GM12872 (cell line): Measurements from ENCODE around the gene EEFSEC.

Experiments
- TF ChIP-seq, protein P1 (sequence below): IDR thresholded peaks from 3 replicates; pipeline ENCODE4 v1.5.1; 2011; ENCODE audit warnings: low read depth, mild to moderate bottlenecking, low read length, moderate library complexity; ENCODE audit not compliant: insufficient read depth

Gene EEFSEC

GRCh38 chr3:128312271-128312670 lies 159.0 kb downstream of the EEFSEC start:
- TF ChIP-seq, protein P1, sequence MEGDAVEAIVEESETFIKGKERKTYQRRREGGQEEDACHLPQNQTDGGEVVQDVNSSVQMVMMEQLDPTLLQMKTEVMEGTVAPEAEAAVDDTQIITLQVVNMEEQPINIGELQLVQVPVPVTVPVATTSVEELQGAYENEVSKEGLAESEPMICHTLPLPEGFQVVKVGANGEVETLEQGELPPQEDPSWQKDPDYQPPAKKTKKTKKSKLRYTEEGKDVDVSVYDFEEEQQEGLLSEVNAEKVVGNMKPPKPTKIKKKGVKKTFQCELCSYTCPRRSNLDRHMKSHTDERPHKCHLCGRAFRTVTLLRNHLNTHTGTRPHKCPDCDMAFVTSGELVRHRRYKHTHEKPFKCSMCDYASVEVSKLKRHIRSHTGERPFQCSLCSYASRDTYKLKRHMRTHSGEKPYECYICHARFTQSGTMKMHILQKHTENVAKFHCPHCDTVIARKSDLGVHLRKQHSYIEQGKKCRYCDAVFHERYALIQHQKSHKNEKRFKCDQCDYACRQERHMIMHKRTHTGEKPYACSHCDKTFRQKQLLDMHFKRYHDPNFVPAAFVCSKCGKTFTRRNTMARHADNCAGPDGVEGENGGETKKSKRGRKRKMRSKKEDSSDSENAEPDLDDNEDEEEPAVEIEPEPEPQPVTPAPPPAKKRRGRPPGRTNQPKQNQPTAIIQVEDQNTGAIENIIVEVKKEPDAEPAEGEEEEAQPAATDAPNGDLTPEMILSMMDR: no peak

DNA sequence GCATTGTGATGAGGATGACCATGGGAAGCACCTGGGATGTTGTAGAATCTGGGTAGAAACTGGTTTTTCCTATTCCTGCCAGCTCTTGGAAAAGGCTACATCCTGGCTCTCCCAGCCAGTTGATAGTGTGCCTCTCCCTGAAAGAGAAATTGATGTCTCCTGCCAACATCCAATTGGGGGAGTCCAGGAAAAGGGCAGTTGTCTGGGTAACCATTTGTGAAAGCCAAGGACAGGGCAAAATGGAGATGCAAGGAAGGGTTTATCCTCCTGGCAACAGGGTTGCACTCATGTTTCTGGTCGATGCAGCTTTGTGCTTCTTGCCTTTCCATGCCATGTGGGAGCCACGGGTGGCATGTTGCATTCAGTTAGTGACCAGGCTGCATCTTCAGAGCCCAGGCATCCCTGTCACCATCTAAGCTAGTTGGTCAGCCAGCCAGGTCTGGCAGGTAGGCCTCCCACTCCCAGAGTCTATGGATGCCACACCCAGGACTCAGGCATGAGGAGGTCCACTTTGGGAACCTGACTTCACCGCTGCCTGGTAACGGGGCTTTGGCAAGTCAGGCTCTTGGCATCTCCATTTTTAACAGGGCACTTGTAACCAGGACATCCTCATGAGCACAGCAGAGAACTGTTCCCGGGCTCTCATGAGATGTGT lies 159.9 kb downstream of the EEFSEC start:
- TF ChIP-seq, protein P1: no peak

DNA sequence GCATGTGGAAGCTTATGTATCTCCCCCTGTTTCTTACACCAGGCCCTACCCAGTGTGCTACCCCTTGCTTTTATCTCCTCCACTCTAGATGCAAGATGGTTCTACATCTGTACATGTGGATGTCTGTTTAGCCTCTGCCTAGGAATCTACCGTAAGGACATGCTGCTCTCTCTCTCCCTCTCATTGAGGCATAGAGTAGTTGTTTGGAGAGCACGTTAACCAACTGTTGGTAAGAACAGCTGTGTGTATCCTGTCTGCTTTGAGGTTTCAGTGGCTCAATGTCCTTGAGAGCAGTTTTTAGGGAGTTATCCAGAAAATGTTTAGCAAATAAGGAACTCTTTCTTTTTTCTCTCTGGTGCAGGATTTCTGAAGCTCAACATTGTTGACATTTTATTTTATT lies 160.7 kb downstream of the EEFSEC start:
- TF ChIP-seq, protein P1: no peak

GRCh38 chr3:128315313-128315712 lies 162.0 kb downstream of the EEFSEC start:
- TF ChIP-seq, protein P1: no peak

- TF ChIP-seq, protein P1: no peak
These were observed 163.2 kb downstream of the EEFSEC start for GRCh38 chr3:128316481-128316891.

- TF ChIP-seq, protein P1: no peak
These were observed 163.9 kb downstream of the EEFSEC start for GRCh38 chr3:128317101-128317697.

DNA sequence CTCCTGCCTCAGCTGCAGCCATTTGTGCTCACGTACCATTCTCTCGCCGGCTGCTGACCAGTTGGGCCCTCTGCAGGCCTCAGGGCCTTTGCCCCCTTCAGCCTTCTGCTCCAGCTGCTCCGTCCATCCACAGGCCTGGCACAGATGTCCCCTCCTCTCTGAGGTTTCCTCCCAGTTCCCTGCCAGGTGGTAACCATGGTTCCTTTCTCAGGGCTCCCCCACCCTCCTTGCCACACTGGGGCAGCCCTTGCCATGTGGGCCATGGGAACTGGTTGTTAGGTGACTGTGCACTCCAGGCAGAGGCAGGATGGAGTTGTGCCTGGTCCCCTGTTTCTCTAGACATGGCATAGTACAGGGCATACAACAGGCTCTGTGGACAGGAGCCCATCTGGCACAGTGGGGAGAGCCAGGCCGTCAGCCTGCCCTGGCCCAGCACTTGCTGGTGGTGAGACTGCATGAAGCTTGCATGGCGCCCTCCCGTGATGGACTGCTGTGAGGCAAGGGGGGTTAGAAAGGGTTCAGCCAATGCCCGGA lies 164.5 kb downstream of the EEFSEC start:
- TF ChIP-seq, protein P1: no peak
